Immature natural killer cell (primary cell): ENCODE data around the gene ATP4B. TPM values are rescaled to one million over a fixed set of nuclear protein-coding genes. Genes with fewer than 3 reads are reported as not detected.
A peak's percentile ranks its signal among the peaks of the same experiment; 100 is the strongest.

Experiments
- DNase-seq, 3 donors: peaks; one replicate each; pipeline ENCODE4 v3.0.0; 2022; ENCODE audit warnings: mixed read lengths in 1 of 3
- H3K27ac Mint-ChIP-seq, 6 donors: one replicate each; pipeline ENCODE4 v1.8.0; 2020; ENCODE audit warnings: mixed read lengths in 6 of 6, mild to moderate bottlenecking in 5 of 6, inconsistent platforms in 4 of 6, moderate library complexity in 3 of 6
- H3K27me3 Mint-ChIP-seq, 3 donors: one replicate each; pipeline ENCODE4 v1.8.0; 2020 to 2021; ENCODE audit warnings: low read depth in 3 of 3, mild to moderate bottlenecking in 3 of 3, mixed read lengths in 3 of 3, moderate library complexity in 3 of 3, inconsistent platforms in 1 of 3
- H3K36me3 Mint-ChIP-seq, 3 donors: one replicate each; pipeline ENCODE4 v1.8.0; 2020; ENCODE audit warnings: mixed read lengths in 3 of 3, inconsistent platforms in 2 of 3, mild to moderate bottlenecking in 2 of 3
- H3K4me1 Mint-ChIP-seq, 2 donors: one replicate each; pipeline ENCODE4 v1.8.0; 2020; ENCODE audit warnings: inconsistent platforms in 2 of 2, mild to moderate bottlenecking in 2 of 2, mixed read lengths in 2 of 2, moderate library complexity in 1 of 2
- H3K4me3 Mint-ChIP-seq, 5 donors: one replicate each; pipeline ENCODE4 v1.8.0; 2020; ENCODE audit warnings: mild to moderate bottlenecking in 5 of 5, mixed read lengths in 5 of 5, inconsistent platforms in 3 of 5, moderate library complexity in 3 of 5
- H3K9me3 Mint-ChIP-seq, 6 donors: one replicate each; pipeline ENCODE4 v1.8.0; 2020; ENCODE audit warnings: mild to moderate bottlenecking in 6 of 6, mixed read lengths in 6 of 6, inconsistent platforms in 4 of 6, moderate library complexity in 3 of 6
- polyA plus RNA-seq, 3 donors: library from polyadenylated mRNA; unstranded; fragments of 300-500 nt; fragmentation: Illumina TruSeq; gene quantifications; one replicate each; pipeline ENCODE4 v1.2.3, GENCODE V29; 2021

Gene ATP4B
- polyA plus RNA-seq, 3 donors from 2014 or later: not detected

- Mint-ChIP-seq H3K4me1 (peaks cover 19 to 20% of the 10 kb centered on the region in 2 donors), H3K27ac (peak overlapping the region in 5 of 6 donors; percentile 21 to 62 (median 45)), H3K36me3 (no peaks in the 10 kb centered on the region), H3K4me3 (peak overlapping the region in 4 of 5 donors; percentile 33 to 74 (median 36)), H3K27me3 (peaks cover 0 to 1% (median 0%) of the 10 kb centered on the region in 3 donors), H3K9me3 (no peaks in the 10 kb centered on the region)
- peak in 1 of 3 donors; percentile 9 for DNase-seq
These were observed 4.5 kb downstream of the ATP4B start for GRCh38 chr13:113653264-113654174.

DNA sequence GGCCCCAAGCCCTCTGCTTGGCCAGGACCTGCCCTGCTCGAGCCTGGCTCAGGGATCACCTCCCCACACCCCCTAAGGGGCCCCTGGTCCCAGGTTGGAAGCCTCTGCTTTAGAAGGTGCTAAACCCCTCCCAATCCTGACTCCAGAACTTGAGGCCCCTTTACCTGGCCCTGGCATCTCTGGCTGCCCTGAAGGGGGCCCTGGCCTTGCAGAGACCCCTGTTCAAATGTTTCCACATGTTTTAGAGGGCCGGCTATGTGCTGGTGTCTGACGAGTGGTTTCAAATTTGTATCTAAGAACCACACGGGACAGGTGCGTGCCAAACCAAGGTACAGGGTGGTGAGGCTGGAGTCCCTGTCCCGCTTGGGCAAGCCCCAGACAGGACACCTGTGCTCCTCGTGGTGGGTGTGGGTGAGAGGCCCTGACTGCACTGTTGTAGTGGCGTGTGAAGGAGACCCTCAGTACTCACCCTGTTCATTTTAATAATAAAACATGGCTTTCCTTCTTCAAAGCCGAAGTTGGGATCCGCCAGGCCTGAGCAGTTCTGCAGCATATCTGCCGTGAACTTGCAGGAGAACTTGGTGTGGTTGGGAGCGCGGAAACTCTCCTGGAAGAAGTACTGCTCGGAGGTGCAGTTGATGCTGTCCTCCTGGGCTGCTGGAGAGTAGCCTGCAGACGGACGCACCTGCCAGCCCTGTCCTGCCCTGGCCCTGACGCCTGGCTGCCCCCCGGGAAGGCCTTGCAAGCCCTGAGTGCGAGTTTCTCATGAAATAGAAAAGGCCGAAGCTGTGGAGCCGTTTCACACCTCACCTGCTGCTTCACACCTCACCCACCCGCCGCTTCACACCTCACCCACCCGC, 5.4 kb downstream of the ATP4B start:
- H3K36me3 Mint-ChIP-seq: no peaks in the 10 kb centered on the region
- peaks cover 19 to 20% of the 10 kb centered on the region in 2 donors for H3K4me1 Mint-ChIP-seq
- H3K4me3 Mint-ChIP-seq: peak overlapping the region in 4 of 5 donors; percentile 18 to 74 (median 41)
- H3K9me3 Mint-ChIP-seq: no peaks in the 10 kb centered on the region
- peak overlapping the region in 3 of 6 donors; percentile 23 to 62 (median 55) for H3K27ac Mint-ChIP-seq
- peaks cover 0 to 4% (median 1%) of the 10 kb centered on the region in 3 donors for H3K27me3 Mint-ChIP-seq
- no peak for DNase-seq

- no peak overlapping the region for H3K4me3 Mint-ChIP-seq
- no peak for DNase-seq
- H3K27ac Mint-ChIP-seq: no peak overlapping the region
- H3K36me3 Mint-ChIP-seq: no peaks in the 10 kb centered on the region
- peaks cover 0 to 4% (median 1%) of the 10 kb centered on the region in 3 donors for H3K27me3 Mint-ChIP-seq
- H3K9me3 Mint-ChIP-seq: no peaks in the 10 kb centered on the region
- peaks cover 19 to 20% of the 10 kb centered on the region in 2 donors for H3K4me1 Mint-ChIP-seq
These were observed 6.2 kb downstream of the ATP4B start for GRCh38 chr13:113651511-113652403.

DNA sequence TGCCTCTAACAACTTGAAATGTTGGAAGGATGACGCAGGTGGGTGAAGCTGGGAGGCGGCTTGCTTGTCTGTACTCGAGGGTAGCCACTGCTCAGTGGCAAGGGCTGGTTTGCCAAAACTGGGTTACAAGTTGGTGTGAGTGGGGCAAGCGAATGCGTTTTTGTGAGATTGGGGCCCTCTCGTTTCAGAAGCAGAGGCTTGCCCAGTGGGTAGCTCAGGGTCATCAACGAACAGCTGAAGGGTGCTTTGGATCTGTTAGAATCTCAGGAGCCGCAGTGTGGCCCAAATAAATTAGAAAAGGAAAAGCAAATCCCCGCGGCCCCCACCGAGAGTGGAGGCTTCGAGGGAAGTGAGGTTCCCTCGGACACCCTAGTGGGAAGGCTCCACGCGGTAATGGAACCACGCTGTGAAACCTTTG, 7.3 kb downstream of the ATP4B start:
- Mint-ChIP-seq H3K4me1 (peaks cover 19 to 27% of the 10 kb centered on the region in 2 donors), H3K27ac (no peak overlapping the region), H3K27me3 (peaks cover 1 to 4% (median 2%) of the 10 kb centered on the region in 3 donors), H3K36me3 (no peaks in the 10 kb centered on the region), H3K9me3 (no peaks in the 10 kb centered on the region), H3K4me3 (no peak overlapping the region)
- DNase-seq: no peak

DNA sequence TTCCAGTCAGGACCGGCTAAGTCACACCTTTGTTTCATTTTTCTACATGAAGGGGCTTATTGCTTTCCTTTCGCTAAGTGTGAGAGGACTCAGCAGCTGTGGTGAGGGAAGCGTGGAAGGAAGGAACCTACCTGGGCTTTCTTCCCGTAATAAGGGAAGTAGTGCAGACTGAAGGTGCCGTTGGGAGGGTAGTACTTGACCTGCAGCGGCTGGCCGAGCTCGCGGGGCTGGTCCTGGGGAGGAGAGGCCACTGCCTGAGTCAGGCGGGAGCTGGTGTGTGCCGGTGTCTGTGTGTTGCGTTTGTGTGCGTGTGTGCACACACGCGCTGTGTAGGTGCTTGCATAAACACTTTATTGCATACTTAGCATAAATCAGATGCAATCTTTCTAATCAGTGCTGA, 7.7 kb downstream of the ATP4B start:
- H3K36me3 Mint-ChIP-seq: no peaks in the 10 kb centered on the region
- H3K4me1 Mint-ChIP-seq: peaks cover 19 to 27% of the 10 kb centered on the region in 2 donors
- H3K27me3 Mint-ChIP-seq: peaks cover 1 to 4% (median 2%) of the 10 kb centered on the region in 3 donors
- DNase-seq: no peak
- no peak overlapping the region for H3K27ac Mint-ChIP-seq
- no peaks in the 10 kb centered on the region for H3K9me3 Mint-ChIP-seq
- no peak overlapping the region for H3K4me3 Mint-ChIP-seq

- Mint-ChIP-seq H3K9me3 (no peaks in the 10 kb centered on the region), H3K27me3 (peaks cover 1 to 4% (median 2%) of the 10 kb centered on the region in 3 donors), H3K4me3 (no peak overlapping the region), H3K36me3 (no peaks in the 10 kb centered on the region), H3K4me1 (peaks cover 19 to 26% of the 10 kb centered on the region in 2 donors), H3K27ac (no peak overlapping the region)
- DNase-seq: no peak
These were observed 8.8 kb downstream of the ATP4B start for GRCh38 chr13:113649212-113649611.

GRCh38 chr13:113648216-113648610, 9.8 kb downstream of the ATP4B start:
- H3K27me3 Mint-ChIP-seq: peaks cover under 1 to 4% (median 2%) of the 10 kb centered on the region in 3 donors
- no peak overlapping the region for H3K4me3 Mint-ChIP-seq
- H3K4me1 Mint-ChIP-seq: peaks cover 12 to 16% of the 10 kb centered on the region in 2 donors
- H3K36me3 Mint-ChIP-seq: no peaks in the 10 kb centered on the region
- H3K27ac Mint-ChIP-seq: no peak overlapping the region
- no peaks in the 10 kb centered on the region for H3K9me3 Mint-ChIP-seq
- no peak for DNase-seq

- Mint-ChIP-seq H3K9me3 (no peaks in the 10 kb centered on the region), H3K4me1 (peaks cover 5 to 10% of the 10 kb centered on the region in 2 donors), H3K27ac (no peak overlapping the region), H3K4me3 (no peak overlapping the region), H3K36me3 (peaks cover 0 to under 1% (median 0%) of the 10 kb centered on the region in 3 donors), H3K27me3 (peaks cover 0 to 4% (median 2%) of the 10 kb centered on the region in 3 donors)
- no peak for DNase-seq
These were observed 10.4 kb downstream of the ATP4B start for GRCh38 chr13:113647351-113648215.

- Mint-ChIP-seq H3K27ac (no peak overlapping the region), H3K36me3 (peaks cover 0 to 7% (median 6%) of the 10 kb centered on the region in 3 donors)
These were observed 11.1 kb downstream of the ATP4B start for GRCh38 chr13:113646921-113647340.

GRCh38 chr13:113646376-113646775, 11.6 kb downstream of the ATP4B start:
- no peaks in the 10 kb centered on the region for H3K9me3 Mint-ChIP-seq
- H3K27ac Mint-ChIP-seq: no peak overlapping the region
- peaks cover 0 to 4% (median 2%) of the 10 kb centered on the region in 3 donors for H3K27me3 Mint-ChIP-seq
- DNase-seq: no peak
- peaks cover 1 to 7% of the 10 kb centered on the region in 2 donors for H3K4me1 Mint-ChIP-seq
- H3K36me3 Mint-ChIP-seq: peaks cover 3 to 8% (median 7%) of the 10 kb centered on the region in 3 donors
- no peak overlapping the region for H3K4me3 Mint-ChIP-seq

More at GRCh38 chr13:113646921-113647340, 11.1 kb downstream of the ATP4B start:
- Mint-ChIP-seq H3K4me1 (peaks cover 3 to 7% of the 10 kb centered on the region in 2 donors), H3K9me3 (no peaks in the 10 kb centered on the region), H3K4me3 (no peak overlapping the region), H3K27me3 (peaks cover 0 to 4% (median 2%) of the 10 kb centered on the region in 3 donors)
- DNase-seq: no peak

- Mint-ChIP-seq H3K4me3 (no peak overlapping the region), H3K27me3 (peaks cover 0 to 4% (median 2%) of the 10 kb centered on the region in 3 donors), H3K4me1 (peaks cover 1 to 7% of the 10 kb centered on the region in 2 donors), H3K9me3 (no peaks in the 10 kb centered on the region), H3K27ac (no peak overlapping the region), H3K36me3 (peaks cover 7 to 14% (median 7%) of the 10 kb centered on the region in 3 donors)
- no peak for DNase-seq
These were observed 12.7 kb downstream of the ATP4B start for GRCh38 chr13:113645329-113645728.

DNA sequence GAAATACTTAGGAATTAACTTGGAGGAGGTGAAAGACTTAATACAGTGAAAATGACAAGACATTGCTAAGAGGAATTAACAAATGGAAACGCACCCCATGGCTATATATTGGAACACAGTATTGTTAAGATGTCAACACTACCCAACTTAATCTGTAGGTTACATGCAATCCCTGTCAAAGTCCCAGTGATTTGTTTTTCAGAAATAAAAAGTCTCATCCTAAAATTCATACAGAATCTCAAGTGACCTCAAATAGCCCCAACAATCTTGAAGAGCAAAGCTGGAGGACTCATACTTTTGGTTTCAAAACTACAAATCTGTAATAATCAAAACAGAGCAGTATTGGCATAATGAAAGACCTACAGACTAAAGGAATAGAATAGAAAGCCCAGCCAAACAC, 13.2 kb downstream of the ATP4B start:
- peaks cover 0 to 7% of the 10 kb centered on the region in 2 donors for H3K4me1 Mint-ChIP-seq
- DNase-seq: no peak
- no peak overlapping the region for H3K27ac Mint-ChIP-seq
- no peaks in the 10 kb centered on the region for H3K9me3 Mint-ChIP-seq
- peaks cover 0 to 4% (median 2%) of the 10 kb centered on the region in 3 donors for H3K27me3 Mint-ChIP-seq
- peaks cover 7 to 19% (median 7%) of the 10 kb centered on the region in 3 donors for H3K36me3 Mint-ChIP-seq
- H3K4me3 Mint-ChIP-seq: no peak overlapping the region
